ENCODE measurements around the gene KRR1. TPM values are rescaled to one million over a fixed set of nuclear protein-coding genes. Genes with fewer than 3 reads are reported as not detected.

Gene KRR1
- total RNA-seq, 1 experiment from 2014 or later, result 41.6 TPM

DNA sequence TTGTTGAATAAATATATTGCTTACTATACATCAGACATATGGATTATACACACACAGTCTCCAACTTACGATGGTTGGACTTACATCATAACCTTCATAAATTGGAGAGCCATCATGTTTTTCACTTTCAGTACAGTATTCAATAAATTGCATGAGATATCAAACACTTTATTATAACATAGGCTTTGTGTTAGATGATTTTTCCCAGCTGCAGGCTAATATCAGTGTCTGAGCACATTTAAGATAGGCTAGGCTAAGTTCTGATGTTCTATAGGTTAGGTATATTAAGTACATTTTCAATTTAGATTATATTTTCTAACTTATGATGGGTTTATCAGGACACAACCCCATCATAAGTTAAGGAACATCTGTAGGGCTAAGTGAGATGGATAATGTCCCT, 17.9 kb upstream of the KRR1 start:
- Histone ChIP-seq H3K9me2 (ENCODE audit: insufficient read depth) (no peaks in the 10 kb centered on the region), H3K4me2 (no peak overlapping the region), H3K4me3 (no peak overlapping the region), H3K4me1 (replicated peaks; ENCODE audit: insufficient read depth) (no peaks in the 10 kb centered on the region; the same call in 1 of the 2 replicates), H3K27me3 (ENCODE audit: insufficient read depth, low read depth) (no peaks in the 10 kb centered on the region), H3F3A (ENCODE audit: insufficient read depth, low read depth) (no peaks in the 10 kb centered on the region), H3K36me3 (ENCODE audit: low read depth) (no peaks in the 10 kb centered on the region), H3K79me2 (ENCODE audit: low read depth) (no peaks in the 10 kb centered on the region), H4K20me1 (ENCODE audit: insufficient read depth) (no peaks in the 10 kb centered on the region), H2AFZ (no peak overlapping the region), H3K27ac (no peak overlapping the region), H3K9me3 (ENCODE audit: insufficient read depth, low read depth) (0 out of 2 replicates have a peak, but pooled peaks cover 5% of the 10 kb centered on the region)
- ChIA-PET POLR2A (ENCODE audit: unreplicated experiment) (no interaction called here), CTCF (no interaction called here)
- intact Hi-C loops (cut with micrococcal nuclease; ENCODE audit: unreplicated experiment), result loop anchor here (5.0 to 10.0 kb wide), 4 partner anchors 95 to 288 kb away; no protein-coding TSS in a partner anchor
- BruUV-seq (replicated peaks), result no TSS peak
- no peak for DNase-seq
- no peak for TF ChIP-seq EZH2 (IDR thresholded peaks at IDR 0.05; ENCODE audit: low read depth)
- TF ChIP-seq, protein P1, sequence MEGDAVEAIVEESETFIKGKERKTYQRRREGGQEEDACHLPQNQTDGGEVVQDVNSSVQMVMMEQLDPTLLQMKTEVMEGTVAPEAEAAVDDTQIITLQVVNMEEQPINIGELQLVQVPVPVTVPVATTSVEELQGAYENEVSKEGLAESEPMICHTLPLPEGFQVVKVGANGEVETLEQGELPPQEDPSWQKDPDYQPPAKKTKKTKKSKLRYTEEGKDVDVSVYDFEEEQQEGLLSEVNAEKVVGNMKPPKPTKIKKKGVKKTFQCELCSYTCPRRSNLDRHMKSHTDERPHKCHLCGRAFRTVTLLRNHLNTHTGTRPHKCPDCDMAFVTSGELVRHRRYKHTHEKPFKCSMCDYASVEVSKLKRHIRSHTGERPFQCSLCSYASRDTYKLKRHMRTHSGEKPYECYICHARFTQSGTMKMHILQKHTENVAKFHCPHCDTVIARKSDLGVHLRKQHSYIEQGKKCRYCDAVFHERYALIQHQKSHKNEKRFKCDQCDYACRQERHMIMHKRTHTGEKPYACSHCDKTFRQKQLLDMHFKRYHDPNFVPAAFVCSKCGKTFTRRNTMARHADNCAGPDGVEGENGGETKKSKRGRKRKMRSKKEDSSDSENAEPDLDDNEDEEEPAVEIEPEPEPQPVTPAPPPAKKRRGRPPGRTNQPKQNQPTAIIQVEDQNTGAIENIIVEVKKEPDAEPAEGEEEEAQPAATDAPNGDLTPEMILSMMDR (conservative IDR thresholded peaks at IDR 0.05), result no peak

DNA sequence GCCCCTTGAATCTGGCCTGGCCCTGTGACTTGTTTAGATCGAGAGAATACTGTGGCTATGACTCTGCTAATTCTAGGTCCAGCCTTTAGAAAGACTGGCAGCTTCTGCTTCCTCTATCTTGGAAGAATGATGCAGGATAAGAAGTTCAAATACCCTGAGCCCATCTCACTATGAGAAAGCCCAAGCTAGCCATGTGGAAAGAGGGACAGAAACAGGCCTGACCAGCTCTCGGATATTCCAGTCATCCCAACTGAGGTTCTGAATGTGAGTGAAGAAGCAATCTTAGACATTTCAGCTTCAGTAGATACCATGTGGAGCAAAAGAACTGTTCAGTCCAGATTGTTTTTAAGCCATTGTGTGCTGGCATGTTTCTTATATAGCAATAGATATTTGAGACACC, 17.3 kb upstream of the KRR1 start:
- no peak overlapping the region for H3K4me3 ChIP-seq
- H3K4me1 ChIP-seq (replicated peaks; ENCODE audit: insufficient read depth), result no peaks in the 10 kb centered on the region; the same call in 1 of the 2 replicates
- no peaks in the 10 kb centered on the region for H3K79me2 ChIP-seq (ENCODE audit: low read depth)
- no TSS peak for BruUV-seq (replicated peaks)
- no peak overlapping the region for H3K27ac ChIP-seq
- no peaks in the 10 kb centered on the region for H3K36me3 ChIP-seq (ENCODE audit: low read depth)
- DNase-seq, result no peak
- H3K4me2 ChIP-seq, result no peak overlapping the region
- H3F3A ChIP-seq (ENCODE audit: insufficient read depth, low read depth), result no peaks in the 10 kb centered on the region
- intact Hi-C loops (cut with micrococcal nuclease; ENCODE audit: unreplicated experiment), result loop anchor here (5.0 to 10.0 kb wide), 4 partner anchors 96 to 289 kb away; no protein-coding TSS in a partner anchor
- H3K9me3 ChIP-seq (ENCODE audit: insufficient read depth, low read depth), result 0 out of 2 replicates have a peak, but pooled peaks cover 4% of the 10 kb centered on the region
- no peak for TF ChIP-seq EZH2 (IDR thresholded peaks at IDR 0.05; ENCODE audit: low read depth)
- TF ChIP-seq, protein P1 (conservative IDR thresholded peaks at IDR 0.05), result no peak
- H2AFZ ChIP-seq, result 0 out of 2 replicates have a peak overlapping the region, but pooled peaks have one; percentile 24
- H3K9me2 ChIP-seq (ENCODE audit: insufficient read depth), result no peaks in the 10 kb centered on the region
- no peaks in the 10 kb centered on the region for H3K27me3 ChIP-seq (ENCODE audit: insufficient read depth, low read depth)
- ChIA-PET POLR2A (ENCODE audit: unreplicated experiment) (no interaction called here), CTCF (no interaction called here)
- no peaks in the 10 kb centered on the region for H4K20me1 ChIP-seq (ENCODE audit: insufficient read depth)

DNA sequence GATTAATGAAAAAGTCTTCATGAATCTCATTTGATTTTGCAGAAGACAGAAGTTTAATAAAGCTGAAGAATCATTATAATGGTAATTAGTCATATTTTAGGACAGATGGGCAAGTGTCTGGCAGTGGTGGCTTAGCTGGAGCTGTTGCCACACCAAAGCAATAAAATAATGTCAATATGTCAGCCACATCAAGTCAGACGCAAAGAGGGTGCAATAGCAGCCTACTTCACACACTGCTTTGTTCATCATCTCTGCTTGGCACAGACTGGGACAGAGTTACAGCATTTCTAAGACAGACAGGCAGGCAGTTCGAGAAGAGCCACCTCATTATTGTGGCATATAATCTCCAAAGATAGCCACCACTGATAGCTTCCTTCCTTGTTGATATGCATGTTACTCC, 16.9 kb upstream of the KRR1 start:
- no peaks in the 10 kb centered on the region; the same call in 1 of the 2 replicates for H3K4me1 ChIP-seq (replicated peaks; ENCODE audit: insufficient read depth)
- BruUV-seq (replicated peaks), result no TSS peak
- no peaks in the 10 kb centered on the region for H3K27me3 ChIP-seq (ENCODE audit: insufficient read depth, low read depth)
- no peaks in the 10 kb centered on the region for H3K79me2 ChIP-seq (ENCODE audit: low read depth)
- TF ChIP-seq, protein P1 (conservative IDR thresholded peaks at IDR 0.05), result no peak
- no peak for TF ChIP-seq EZH2 (IDR thresholded peaks at IDR 0.05; ENCODE audit: low read depth)
- H2AFZ ChIP-seq, result no peak overlapping the region
- CTCF ChIA-PET, result no interaction called here
- no peaks in the 10 kb centered on the region for H4K20me1 ChIP-seq (ENCODE audit: insufficient read depth)
- POLR2A ChIA-PET (ENCODE audit: unreplicated experiment), result interaction anchor here (0.6 kb wide), 1 partner anchor 503 kb away, joined by 6 read pairs; the partner anchor contains the start of gene PHLDA1
- intact Hi-C loops (cut with micrococcal nuclease; ENCODE audit: unreplicated experiment), result loop anchor here (5.0 to 10.0 kb wide), 4 partner anchors 97 to 289 kb away; no protein-coding TSS in a partner anchor
- no peak overlapping the region for H3K4me3 ChIP-seq
- H3F3A ChIP-seq (ENCODE audit: insufficient read depth, low read depth), result no peaks in the 10 kb centered on the region
- 0 out of 2 replicates have a peak, but pooled peaks cover 4% of the 10 kb centered on the region for H3K9me3 ChIP-seq (ENCODE audit: insufficient read depth, low read depth)
- no peak for DNase-seq
- H3K9me2 ChIP-seq (ENCODE audit: insufficient read depth), result no peaks in the 10 kb centered on the region
- no peaks in the 10 kb centered on the region for H3K36me3 ChIP-seq (ENCODE audit: low read depth)
- H3K4me2 ChIP-seq, result no peak overlapping the region
- no peak overlapping the region for H3K27ac ChIP-seq

Data from PC-9 (cell line).